GDM1 (cell line): ENCODE data around the gene NINL.
"Not testable (repeated sequence)": the region's sequence is repeated elsewhere in the genome, so short reads cannot be mapped to it uniquely, and the experiment has no call there.

Experiments
- DNase-seq: peaks from one replicate; lab custom pipeline; 2025; lab: John Stamatoyannopoulos, UW

The NINL gene

DNA sequence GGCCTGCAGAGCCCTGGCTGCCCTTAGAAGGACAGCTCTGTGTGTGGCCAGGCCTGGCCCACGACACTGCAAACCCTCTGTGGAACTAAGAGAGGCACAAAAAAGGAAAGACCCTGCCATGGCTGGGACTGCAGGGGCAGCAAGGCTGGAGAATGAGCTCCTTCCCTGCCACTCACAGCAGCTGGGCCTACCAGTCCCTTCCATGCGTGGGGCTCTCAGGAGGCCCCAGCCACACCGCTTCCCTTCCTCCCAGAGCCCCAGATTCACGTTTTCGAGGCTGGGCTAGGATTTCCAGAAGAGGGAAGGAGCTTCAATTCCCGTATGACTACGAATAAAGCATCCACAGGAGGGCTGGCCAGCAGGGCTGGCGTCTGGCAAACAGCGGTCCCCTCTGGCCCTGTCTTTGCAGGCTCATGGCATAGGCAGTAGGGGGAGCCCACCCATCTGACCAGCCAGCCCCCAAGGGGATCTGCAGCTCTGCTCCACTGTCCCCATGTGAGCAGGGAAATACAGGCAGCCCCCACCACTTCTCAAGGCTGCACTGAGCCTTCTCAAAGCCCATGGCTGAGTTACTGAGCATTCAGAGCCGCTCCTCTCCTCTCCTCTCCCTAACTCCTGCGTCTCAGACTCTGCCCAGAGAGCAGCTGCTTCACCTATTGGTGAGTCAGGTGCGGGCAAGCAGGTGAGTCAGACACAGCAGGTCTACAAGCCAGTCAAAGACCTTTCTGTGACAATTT lies 53.1 kb downstream of the NINL start:
- DNase-seq: no peak

- DNase-seq: no peak
These were observed 55.9 kb downstream of the NINL start for GRCh38 chr20:25529295-25529951.

GRCh38 chr20:25527949-25528348 lies 57.4 kb downstream of the NINL start:
- DNase-seq: no peak

DNA sequence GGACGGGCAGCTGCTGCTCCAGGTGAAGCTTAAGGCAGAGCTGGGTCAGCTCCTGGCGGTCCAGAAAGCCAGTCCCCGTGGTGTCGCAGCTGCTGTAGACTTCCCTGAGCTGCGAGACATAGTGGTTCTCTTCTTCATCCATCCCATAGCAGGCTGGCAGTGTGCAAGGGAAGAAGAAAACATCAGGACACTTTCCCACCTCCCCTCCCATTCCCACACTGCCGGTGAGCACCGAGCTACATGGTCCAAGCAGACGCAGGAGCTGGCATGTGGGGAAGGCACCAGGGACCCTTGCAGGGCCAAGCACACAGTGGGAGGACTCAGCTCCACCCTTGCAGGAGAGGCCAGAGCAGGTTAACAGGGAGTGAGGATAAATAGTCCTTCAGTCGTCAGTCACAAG lies 58.9 kb downstream of the NINL start:
- no peak for DNase-seq

- DNase-seq: no peak
These were observed 59.5 kb downstream of the NINL start for GRCh38 chr20:25525867-25526266.

- no peak for DNase-seq
These were observed 60.0 kb downstream of the NINL start for GRCh38 chr20:25525295-25525694.

DNA sequence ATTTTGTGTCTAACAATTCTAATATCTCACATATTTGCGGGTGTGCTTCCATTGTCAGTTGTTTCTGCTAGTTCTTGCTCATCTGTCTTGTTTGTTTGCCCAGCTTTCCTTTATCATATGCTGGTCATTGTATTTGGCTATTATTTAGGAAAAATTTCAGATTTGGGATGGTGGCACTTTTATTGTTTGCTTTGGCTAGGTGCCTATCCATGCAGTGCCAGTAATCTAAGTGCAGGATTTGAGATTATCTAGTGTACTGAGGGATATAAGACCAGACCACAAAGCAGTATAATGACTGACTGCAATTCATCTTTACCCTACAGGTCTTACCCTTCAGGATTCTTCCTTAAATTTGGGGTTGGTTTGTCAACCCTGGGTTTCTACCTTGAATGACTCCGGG lies 63.9 kb downstream of the NINL start:
- no peak for DNase-seq

- no peak for DNase-seq
These were observed 68.2 kb downstream of the NINL start for GRCh38 chr20:25517124-25517523.

- no peak for DNase-seq
These were observed 70.5 kb downstream of the NINL start for GRCh38 chr20:25514747-25515340.

GRCh38 chr20:25514195-25514594 lies 71.1 kb downstream of the NINL start:
- no peak for DNase-seq

- DNase-seq: no peak
These were observed 72.6 kb downstream of the NINL start for GRCh38 chr20:25512709-25513108.

GRCh38 chr20:25511183-25511582 lies 74.1 kb downstream of the NINL start:
- DNase-seq: no peak

GRCh38 chr20:25510721-25511120 lies 74.6 kb downstream of the NINL start:
- DNase-seq: no peak

GRCh38 chr20:25510202-25510601 lies 75.1 kb downstream of the NINL start:
- DNase-seq: no peak

DNA sequence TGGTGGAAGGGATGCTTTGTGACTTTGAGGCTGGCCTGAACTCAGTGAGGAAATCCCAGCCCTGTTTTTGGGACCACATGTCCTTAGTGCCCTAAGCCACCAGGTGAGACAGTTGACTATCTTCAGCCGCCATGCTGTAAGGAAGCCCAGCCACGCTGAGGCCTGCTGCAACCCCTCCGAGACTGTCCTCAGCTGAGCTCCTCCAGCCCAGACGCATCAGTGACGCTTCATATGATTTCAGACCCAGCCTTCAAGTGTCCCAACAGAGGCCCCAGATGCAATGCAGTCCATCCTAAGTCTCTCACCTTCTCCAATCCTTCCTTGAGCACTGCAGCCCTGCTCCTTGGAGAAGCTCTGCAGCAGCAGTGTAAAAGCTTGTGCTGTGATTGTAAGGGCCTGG lies 76.2 kb downstream of the NINL start:
- no peak for DNase-seq

DNA sequence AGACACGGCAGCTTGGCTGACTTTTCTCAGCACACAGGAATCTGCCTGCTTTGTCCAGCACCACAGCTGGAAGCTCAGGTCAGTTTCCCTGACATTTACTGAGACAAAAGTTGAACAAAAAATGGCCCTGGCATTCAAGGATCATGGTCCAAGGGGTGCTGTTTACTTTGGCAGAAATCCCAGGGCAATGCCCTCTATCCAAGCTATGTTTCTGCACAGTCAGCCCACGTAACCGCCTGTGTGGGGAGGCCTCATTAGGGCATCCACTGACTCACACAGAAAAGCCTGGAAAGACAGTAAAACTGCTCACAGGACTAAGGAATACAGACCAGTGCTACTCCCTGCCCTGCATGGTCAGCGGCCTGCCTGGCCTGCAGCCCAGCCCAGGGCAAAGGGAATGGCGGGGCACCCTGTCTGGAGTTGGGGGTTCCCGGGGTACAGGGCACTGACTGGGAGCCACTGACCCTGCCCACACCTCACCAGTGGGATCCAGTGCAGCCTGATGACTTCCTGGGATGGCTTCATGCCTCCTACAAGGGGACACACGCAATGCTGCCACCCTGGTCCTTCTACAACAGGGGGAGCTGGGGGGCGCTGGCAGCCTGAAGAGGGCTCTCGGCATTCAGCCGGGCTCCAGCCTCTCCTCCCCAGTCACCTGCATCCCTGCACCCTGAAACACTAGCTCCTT lies 77.1 kb downstream of the NINL start:
- no peak for DNase-seq

GRCh38 chr20:25507385-25508082 lies 77.8 kb downstream of the NINL start:
- no peak for DNase-seq

- DNase-seq: no peak
These were observed 80.8 kb downstream of the NINL start for GRCh38 chr20:25504366-25505135.

DNA sequence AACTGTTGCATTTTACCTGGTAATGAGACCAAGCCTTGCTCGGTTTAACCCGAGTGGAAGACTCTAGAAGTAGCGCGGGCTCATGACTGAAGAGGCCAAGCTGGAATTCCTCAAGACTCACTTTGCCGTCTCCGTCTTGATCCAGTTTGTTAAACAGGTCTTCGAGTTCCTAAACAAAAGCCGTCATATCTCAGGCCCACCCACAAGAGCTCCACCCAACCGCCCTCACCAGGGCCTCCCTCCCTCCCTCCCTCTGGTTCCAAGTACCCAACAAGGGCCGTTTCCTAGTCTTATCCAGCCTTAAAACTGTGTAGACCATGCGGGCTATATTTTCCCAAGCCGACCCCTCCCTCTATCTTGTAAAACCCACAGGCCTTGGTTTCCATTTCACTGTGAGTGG lies 81.4 kb downstream of the NINL start:
- DNase-seq: no peak

DNA sequence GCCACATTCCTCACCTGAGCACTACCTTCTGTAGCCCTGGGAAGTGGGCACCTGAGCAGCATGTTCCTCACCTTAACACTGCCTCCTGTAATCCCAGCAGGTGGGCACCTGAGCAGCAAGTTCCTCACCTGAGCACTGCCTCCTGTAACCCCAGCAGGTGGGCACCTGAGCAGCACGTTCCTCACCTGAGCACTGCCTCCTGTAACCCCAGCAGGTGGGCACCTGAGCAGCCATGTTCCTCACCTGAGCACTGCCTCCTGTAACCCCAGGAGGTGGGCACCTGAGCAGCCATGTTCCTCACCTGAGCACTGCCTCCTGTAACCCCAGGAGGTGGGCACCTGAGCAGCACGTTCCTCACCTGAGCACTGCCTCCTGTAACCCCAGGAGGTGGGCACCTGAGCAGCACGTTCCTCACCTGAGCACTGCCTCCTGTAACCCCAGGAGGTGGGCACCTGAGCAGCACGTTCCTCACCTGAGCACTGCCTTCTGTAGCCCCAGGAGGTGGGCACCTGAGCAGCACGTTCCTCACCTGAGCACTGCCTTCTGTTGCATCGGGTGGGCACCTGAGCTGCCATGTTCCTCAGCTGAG lies 82.2 kb downstream of the NINL start:
- not testable (repeated sequence) for DNase-seq

GRCh38 chr20:25500880-25501351 lies 84.4 kb downstream of the NINL start:
- no peak for DNase-seq
